T-helper 1 cell (primary cell): Measurements from ENCODE around the gene TBX18.
A peak's percentile ranks its signal among the peaks of the same experiment; 100 is the strongest.

ENCODE experiments used
- DNase-seq, 5 donors: peaks; one replicate each; pipeline ENCODE4 v3.0.0-alpha.2; 2012 to 2020

Gene TBX18

GRCh38 chr6:84743616-84744015 lies 20.8 kb downstream of the TBX18 start:
- DNase-seq, result no peak

- DNase-seq, result no peak
Observed at GRCh38 chr6:84740385-84740784, 24.0 kb downstream of the TBX18 start.

GRCh38 chr6:84739866-84740208 lies 24.6 kb downstream of the TBX18 start:
- no peak for DNase-seq

GRCh38 chr6:84738996-84739865 lies 25.2 kb downstream of the TBX18 start:
- no peak for DNase-seq

- DNase-seq, result no peak
Observed at GRCh38 chr6:84733889-84734288, 30.5 kb downstream of the TBX18 start.

- no peak for DNase-seq
Observed at GRCh38 chr6:84731901-84732300, 32.5 kb downstream of the TBX18 start.

- no peak for DNase-seq
Observed at GRCh38 chr6:84731401-84731800, 33.0 kb downstream of the TBX18 start.

GRCh38 chr6:84728602-84729001 lies 35.8 kb downstream of the TBX18 start:
- DNase-seq, result no peak

GRCh38 chr6:84719152-84719551 lies 45.2 kb downstream of the TBX18 start:
- DNase-seq, result no peak

GRCh38 chr6:84718038-84718955 lies 46.1 kb downstream of the TBX18 start:
- DNase-seq, result no peak

GRCh38 chr6:84709121-84709520 lies 55.3 kb downstream of the TBX18 start:
- no peak for DNase-seq

- no peak for DNase-seq
Observed at GRCh38 chr6:84707171-84707570, 57.2 kb downstream of the TBX18 start.

GRCh38 chr6:84696166-84696565 lies 68.2 kb downstream of the TBX18 start:
- no peak for DNase-seq

- no peak for DNase-seq
Observed at GRCh38 chr6:84691978-84692623, 72.3 kb downstream of the TBX18 start.

- DNase-seq, result no peak
Observed at GRCh38 chr6:84688141-84688873, 76.1 kb downstream of the TBX18 start.

- DNase-seq, result no peak
Observed at GRCh38 chr6:84687431-84687830, 77.0 kb downstream of the TBX18 start.

GRCh38 chr6:84685983-84686584 lies 78.3 kb downstream of the TBX18 start:
- peak in 1 of 5 donors; percentile 3 for DNase-seq

- no peak for DNase-seq
Observed at GRCh38 chr6:84681693-84682326, 82.6 kb downstream of the TBX18 start.

GRCh38 chr6:84675651-84676050 lies 88.7 kb downstream of the TBX18 start:
- no peak for DNase-seq

GRCh38 chr6:84674395-84674794 lies 90.0 kb downstream of the TBX18 start:
- DNase-seq, result no peak

- DNase-seq, result no peak
Observed at GRCh38 chr6:84671183-84671582, 93.2 kb downstream of the TBX18 start.

- no peak for DNase-seq
Observed at GRCh38 chr6:84669945-84670344, 94.5 kb downstream of the TBX18 start.
